NCI-H69 (cell line): ENCODE results near the gene RAB6B.

Source experiments
- DNase-seq: peaks from one replicate; lab custom pipeline; 2025; lab: John Stamatoyannopoulos, UW

RAB6B gene

GRCh38 chr3:133930341-133930933 is 34.8 kb upstream of the RAB6B start:
- peak; percentile 62 for DNase-seq

- DNase-seq: no peak
Observed at GRCh38 chr3:133928903-133929607, 33.4 kb upstream of the RAB6B start.

GRCh38 chr3:133928136-133928893 is 32.6 kb upstream of the RAB6B start:
- no peak for DNase-seq

- DNase-seq: peak; percentile 64
Observed at GRCh38 chr3:133927540-133928066, 31.9 kb upstream of the RAB6B start.

GRCh38 chr3:133926736-133927539 is 31.3 kb upstream of the RAB6B start:
- peak; percentile 65 for DNase-seq

GRCh38 chr3:133925960-133926735 is 30.5 kb upstream of the RAB6B start:
- no peak for DNase-seq

- no peak for DNase-seq
Observed at GRCh38 chr3:133924041-133924440, 28.4 kb upstream of the RAB6B start.

GRCh38 chr3:133921592-133921991 is 25.9 kb upstream of the RAB6B start:
- DNase-seq: no peak

GRCh38 chr3:133917144-133917543 is 21.5 kb upstream of the RAB6B start:
- DNase-seq: no peak

GRCh38 chr3:133915685-133916658 is 20.3 kb upstream of the RAB6B start:
- no peak for DNase-seq

- DNase-seq: no peak
Observed at GRCh38 chr3:133914839-133915600, 19.3 kb upstream of the RAB6B start.

- DNase-seq: no peak
Observed at GRCh38 chr3:133910422-133910821, 14.7 kb upstream of the RAB6B start.

GRCh38 chr3:133905376-133905775 is 9.7 kb upstream of the RAB6B start:
- DNase-seq: peak; percentile 3

GRCh38 chr3:133901847-133902246 is 6.2 kb upstream of the RAB6B start:
- no peak for DNase-seq

GRCh38 chr3:133901083-133901482 is 5.4 kb upstream of the RAB6B start:
- no peak for DNase-seq

GRCh38 chr3:133899311-133899710 is 3.6 kb upstream of the RAB6B start:
- no peak for DNase-seq

GRCh38 chr3:133897547-133897946 is 1.9 kb upstream of the RAB6B start:
- DNase-seq: no peak

- DNase-seq: peak; percentile 46
Observed at GRCh38 chr3:133896002-133896761, 500 bp upstream of the RAB6B start.
